GM23338 (cell line): ENCODE data around the gene RBM45. TPM values are rescaled to one million over a fixed set of nuclear protein-coding genes. Genes with fewer than 3 reads are reported as not detected.

ENCODE experiments used
- ATAC-seq: fragments of 200-7000 bp; cut with Tn5 transposase; 3 replicates; pipeline ENCODE4 v1.9.1; 2020
- DNase-seq: peaks from one replicate; pipeline ENCODE4 v3.0.0-alpha.2; 2015; ENCODE audit warnings: low spot score
- H2AFZ ChIP-seq: fragments of 200-600 bp; sonication (generic); 2 replicates; pipeline ENCODE4 v1.8.0; 2016; ENCODE audit warnings: antibody characterized with exemption, mild to moderate bottlenecking, moderate library complexity
- H3F3A ChIP-seq: fragments of 200-600 bp; sonication (generic); replicated peaks from 2 replicates; pipeline ENCODE4 v1.8.0; 2017; ENCODE audit warnings: antibody characterized with exemption, mixed run types, low read depth
- H3K27ac ChIP-seq: fragments of 200-600 bp; sonication (generic); 2 replicates; pipeline ENCODE4 v1.6.1; 2016; ENCODE audit warnings: low read depth
- H3K27me3 ChIP-seq: fragments of 200-600 bp; sonication (generic); 2 replicates; pipeline ENCODE4 v1.8.0; 2016; ENCODE audit warnings: mild to moderate bottlenecking, mixed run types, moderate library complexity; ENCODE audit not compliant: insufficient read depth
- H3K36me3 ChIP-seq: fragments of 200-600 bp; sonication (generic); 2 replicates; pipeline ENCODE4 v1.8.0; 2016; ENCODE audit warnings: mild to moderate bottlenecking; ENCODE audit not compliant: insufficient read depth
- H3K4me1 ChIP-seq: fragments of 200-600 bp; sonication (generic); 2 replicates; pipeline ENCODE4 v1.8.0; 2016; ENCODE audit warnings: mild to moderate bottlenecking, moderate library complexity; ENCODE audit not compliant: insufficient read depth
- H3K4me2 ChIP-seq: fragments of 200-600 bp; sonication (generic); 2 replicates; pipeline ENCODE4 v1.7.1; 2017; ENCODE audit warnings: mixed run types
- H3K4me3 ChIP-seq: fragments of 200-600 bp; sonication (generic); 2 replicates; pipeline ENCODE4 v1.6.1; 2016; ENCODE audit warnings: mixed run types
- H3K79me2 ChIP-seq: fragments of 200-600 bp; sonication (generic); replicated peaks from 2 replicates; pipeline ENCODE4 v1.8.0; 2017; ENCODE audit warnings: mild to moderate bottlenecking; ENCODE audit not compliant: insufficient read depth
- H3K9me2 ChIP-seq: fragments of 200-600 bp; sonication (generic); 2 replicates; pipeline ENCODE4 v1.8.0; 2017; ENCODE audit not compliant: insufficient read depth
- H4K20me1 ChIP-seq: fragments of 200-600 bp; sonication (generic); replicated peaks from 2 replicates; pipeline ENCODE4 v1.8.0; 2017; ENCODE audit warnings: mild to moderate bottlenecking; ENCODE audit not compliant: insufficient read depth
- H3K27ac Mint-ChIP-seq: 2 replicates; pipeline ENCODE4 v1.8.0; 2020; ENCODE audit warnings: inconsistent platforms, mild to moderate bottlenecking, moderate library complexity, mixed read lengths
- H3K27me3 Mint-ChIP-seq: 3 replicates; pipeline ENCODE4 v1.8.0; 2022; ENCODE audit warnings: low read depth, mild to moderate bottlenecking, moderate library complexity, mixed read lengths, inconsistent platforms; ENCODE audit not compliant: insufficient read depth, poor library complexity
- H3K36me3 Mint-ChIP-seq: 3 replicates; pipeline ENCODE4 v1.8.0; 2021; ENCODE audit warnings: low read depth, mild to moderate bottlenecking, inconsistent platforms, moderate library complexity, mixed read lengths
- H3K4me1 Mint-ChIP-seq: 3 replicates; pipeline ENCODE4 v1.8.0; 2020; ENCODE audit warnings: mild to moderate bottlenecking, inconsistent platforms, mixed read lengths
- H3K4me3 Mint-ChIP-seq: 3 replicates; pipeline ENCODE4 v1.8.0; 2021; ENCODE audit warnings: moderate library complexity, mild to moderate bottlenecking, inconsistent platforms, mixed read lengths
- H3K9me3 Mint-ChIP-seq: 3 replicates; pipeline ENCODE4 v1.8.0; 2020; ENCODE audit warnings: moderate library complexity, mild to moderate bottlenecking, inconsistent platforms, mixed read lengths
- CREB1 ChIP-seq: fragments of 250-450 bp; sonication (Bioruptor Pico); IDR thresholded peaks from 2 replicates; pipeline ENCODE4 v1.5.0; 2020; ENCODE audit warnings: low read depth, mild to moderate bottlenecking, moderate library complexity
- POLR2AphosphoS5 ChIP-seq: IDR thresholded peaks from 2 replicates; pipeline ENCODE4 v1.6.1; 2016; ENCODE audit warnings: antibody characterized with exemption, low read depth
- REST ChIP-seq: IDR thresholded peaks from one replicate; pipeline ENCODE4 v1.6.1; 2018; ENCODE audit warnings: antibody characterized with exemption; ENCODE audit not compliant: unreplicated experiment
- ZNF114 ChIP-seq: fragments of 250-450 bp; sonication (Bioruptor Pico); IDR thresholded peaks from 2 replicates; pipeline ENCODE4 v1.5.0; 2020; ENCODE audit warnings: mild to moderate bottlenecking, moderate library complexity
- ZNF462 ChIP-seq: fragments of 250-450 bp; sonication (Bioruptor Pico); IDR thresholded peaks from 2 replicates; pipeline ENCODE4 v1.5.0; 2020; ENCODE audit warnings: mild to moderate bottlenecking, moderate library complexity
- polyA plus RNA-seq: library from polyadenylated mRNA; unstranded; fragments of >200 nt; fragmentation: Nextera tagmentation; extraction: Ambion mirVana; gene quantifications from 2 replicates; pipeline ENCODE4 v1.2.1, GENCODE V29; 2016
- total RNA-seq: library from RNA; depleted of rRNA; stranded (reverse); fragments of >200 nt; shearing (Covaris generic); gene quantifications from 2 replicates; pipeline ENCODE4 v1.2.3, GENCODE V29; 2014

The RBM45 gene
- total and polyA plus RNA-seq, 2 experiments from 2014 or later = 15.8 to 17.1 TPM

- TF ChIP-seq ZNF462 (CRISPR knock-in tag) = no peak
- TF ChIP-seq ZNF114 = no peak
- TF ChIP-seq POLR2AphosphoS5 = no peak
- TF ChIP-seq CREB1 = no peak
Observed at GRCh38 chr2:178101321-178102079, 10.7 kb upstream of the RBM45 start (continued).

- no peak overlapping the region for H3K27ac ChIP-seq
- Mint-ChIP-seq H3K4me3 (no peak overlapping the region), H3K27ac (no peak overlapping the region), H3K4me1 (no peaks in the 10 kb centered on the region), H3K27me3 (no peaks in the 10 kb centered on the region), H3K36me3 (no peaks in the 10 kb centered on the region), H3K9me3 (no peaks in the 10 kb centered on the region)
- DNase-seq (no peak), ATAC-seq (no peak)
- no peak overlapping the region for H3K4me2 ChIP-seq
- H4K20me1 ChIP-seq = no peaks in the 10 kb centered on the region
- H3K4me3 ChIP-seq = no peak overlapping the region
- no peaks in the 10 kb centered on the region for H3K27me3 ChIP-seq
- no peaks in the 10 kb centered on the region for H3K9me2 ChIP-seq
- H2AFZ ChIP-seq = no peak overlapping the region
- H3K79me2 ChIP-seq = no peaks in the 10 kb centered on the region
- no peaks in the 10 kb centered on the region for H3K4me1 ChIP-seq
- no peaks in the 10 kb centered on the region for H3K36me3 ChIP-seq
- H3F3A ChIP-seq = no peaks in the 10 kb centered on the region
- no peak for TF ChIP-seq REST
- no peak for TF ChIP-seq ZNF462 (CRISPR knock-in tag)
Observed at GRCh38 chr2:178105566-178105965, 6.7 kb upstream of the RBM45 start.
